Measurements from ENCODE around the gene DLGAP3. TPM values are rescaled to one million over a fixed set of nuclear protein-coding genes. Genes with fewer than 3 reads are reported as not detected.

The DLGAP3 gene
- total and polyA plus RNA-seq, 2 of the 13 experiments (the other 11 are each of a cell fraction or from before 2014, with no cell fraction given): 0.03 to 0.04 TPM

GRCh38 chr1:34859446-34860200 is 69.8 kb downstream of the DLGAP3 start, which contains the start of gene SMIM12 (continued):
- peak; percentile 84 to 95 for TF ChIP-seq HMGXB4 (CRISPR knock-in tag; IDR thresholded peaks at IDR 0.05; ENCODE audit: borderline replicate concordance in 1 of 2, low read depth in 1 of 2)
- no peak for TF ChIP-seq ZNF513 (CRISPR knock-in tag; conservative IDR thresholded peaks at IDR 0.05)
- 0 out of 2 replicates have a peak, but pooled peaks have one; percentile 42 for TF ChIP-seq RCOR2 (CRISPR knock-in tag; IDR thresholded peaks at IDR 0.05)
- TF ChIP-seq SRSF4 (IDR thresholded peaks at IDR 0.05; ENCODE audit: low read depth, low read length, poor library complexity, severe bottlenecking): no peak
- TF ChIP-seq PPARG (CRISPR knock-in tag; conservative IDR thresholded peaks at IDR 0.05): peak; percentile 61
- 0 out of 2 replicates have a peak, but pooled peaks have one; percentile 46 for TF ChIP-seq ZNF678 (CRISPR knock-in tag; IDR thresholded peaks at IDR 0.05)
- TF ChIP-seq ZNF264 (CRISPR knock-in tag; IDR thresholded peaks at IDR 0.05): peak; percentile 72
- TF ChIP-seq JARID2 (CRISPR knock-in tag; IDR thresholded peaks at IDR 0.05; ENCODE audit: insufficient replicate concordance): no peak
- TF ChIP-seq MIER2 (CRISPR knock-in tag; IDR thresholded peaks at IDR 0.05): peak; percentile 62; the same call in 1 of the 2 replicates
- TF ChIP-seq PHF20 (CRISPR knock-in tag; IDR thresholded peaks at IDR 0.05): peak; percentile 97
- 0 out of 2 replicates have a peak, but pooled peaks have one; percentile 30 for TF ChIP-seq SP5 (CRISPR knock-in tag; IDR thresholded peaks at IDR 0.05; ENCODE audit: borderline replicate concordance, low read depth)
- TF ChIP-seq ZFP36 (IDR thresholded peaks at IDR 0.05; ENCODE audit: borderline replicate concordance, low read depth, low read length, partially characterized antibody): no peak
- peak; percentile 96 for TF ChIP-seq MLX (CRISPR knock-in tag; IDR thresholded peaks at IDR 0.05)
- no peak; the same call in 1 of the 2 replicates for TF ChIP-seq SMYD3 (CRISPR knock-in tag; IDR thresholded peaks at IDR 0.05)
- peak; percentile 28 for TF ChIP-seq ZNF883 (CRISPR knock-in tag; IDR thresholded peaks at IDR 0.05; ENCODE audit: not compliant biosample characterization)
- no peak for TF ChIP-seq NFE2L1 (CRISPR knock-in tag; IDR thresholded peaks at IDR 0.05; ENCODE audit: borderline replicate concordance)
- TF ChIP-seq SOX6 (IDR thresholded peaks at IDR 0.05): no peak
- peak; percentile 68; the same call in 1 of the 2 replicates for TF ChIP-seq SOX6 (CRISPR knock-in tag; IDR thresholded peaks at IDR 0.05)
- peak; percentile 34; the same call in 1 of the 2 replicates for TF ChIP-seq NFKBIZ (CRISPR knock-in tag; IDR thresholded peaks at IDR 0.05)
- TF ChIP-seq ATF5 (CRISPR knock-in tag; IDR thresholded peaks at IDR 0.05; ENCODE audit: low read depth): no peak
- no peak for TF ChIP-seq NCOA5 (CRISPR knock-in tag; IDR thresholded peaks at IDR 0.05)
- no peak for TF ChIP-seq ZSCAN30 (CRISPR knock-in tag; IDR thresholded peaks at IDR 0.05)
- no peak for TF ChIP-seq RFX3 (CRISPR knock-in tag; IDR thresholded peaks at IDR 0.05)
- TF ChIP-seq FOXJ3 (CRISPR knock-in tag; IDR thresholded peaks at IDR 0.05; ENCODE audit: borderline replicate concordance): peak; percentile 70; the same call in 1 of the 2 replicates
- TF ChIP-seq ZNF737 (CRISPR knock-in tag; IDR thresholded peaks at IDR 0.05; ENCODE audit: borderline replicate concordance): no peak
- peak; percentile 87; the same call in 1 of the 2 replicates for TF ChIP-seq ZNF547 (CRISPR knock-in tag; IDR thresholded peaks at IDR 0.05)
- peak; percentile 91 for TF ChIP-seq ELF1 (CRISPR knock-in tag; IDR thresholded peaks at IDR 0.05)

All from HepG2 (cell line).